Measurements from ENCODE around the gene TMEM30A.
A peak's percentile ranks its signal among the peaks of the same experiment; 100 is the strongest.

Gene TMEM30A

GRCh38 chr6:75262716-75263400 is 21.7 kb downstream of the TMEM30A start:
- DNase-seq (ENCODE audit: low read depth), result peak; percentile 71

- no peak for DNase-seq (ENCODE audit: low read depth)
Observed at GRCh38 chr6:75261299-75261698, 23.3 kb downstream of the TMEM30A start.

- DNase-seq (ENCODE audit: low read depth), result no peak
Observed at GRCh38 chr6:75257343-75258087, 27.1 kb downstream of the TMEM30A start.

GRCh38 chr6:75250552-75250951 is 34.0 kb downstream of the TMEM30A start:
- no peak for DNase-seq (ENCODE audit: low read depth)

- no peak for DNase-seq (ENCODE audit: low read depth)
Observed at GRCh38 chr6:75249837-75250236, 34.8 kb downstream of the TMEM30A start.

GRCh38 chr6:75246386-75246785 is 38.2 kb downstream of the TMEM30A start:
- DNase-seq (ENCODE audit: low read depth), result no peak

GRCh38 chr6:75244063-75244584 is 40.5 kb downstream of the TMEM30A start:
- DNase-seq (ENCODE audit: low read depth), result peak; percentile 8

GRCh38 chr6:75243333-75244062 is 41.1 kb downstream of the TMEM30A start, which contains the start of gene COX7A2:
TSS of gene COX7A2 (minus strand) at chr6:75243801. CDS start at chr6:75243734, 67 bp downstream.
- peak; percentile 99 for DNase-seq (ENCODE audit: low read depth)

GRCh38 chr6:75236630-75237029 is 48.0 kb downstream of the TMEM30A start:
- DNase-seq (ENCODE audit: low read depth), result no peak

- DNase-seq (ENCODE audit: low read depth), result no peak
Observed at GRCh38 chr6:75235271-75235670, 49.3 kb downstream of the TMEM30A start.

GRCh38 chr6:75234126-75234865 is 50.3 kb downstream of the TMEM30A start:
- DNase-seq (ENCODE audit: low read depth), result no peak

- no peak for DNase-seq (ENCODE audit: low read depth)
Observed at GRCh38 chr6:75233092-75233615, 51.4 kb downstream of the TMEM30A start.

- DNase-seq (ENCODE audit: low read depth), result peak; percentile 60
Observed at GRCh38 chr6:75230484-75231325, 53.9 kb downstream of the TMEM30A start.

GRCh38 chr6:75224303-75224926 is 60.2 kb downstream of the TMEM30A start:
- DNase-seq (ENCODE audit: low read depth), result no peak

GRCh38 chr6:75223428-75223827 is 61.2 kb downstream of the TMEM30A start:
- no peak for DNase-seq (ENCODE audit: low read depth)

GRCh38 chr6:75222261-75222660 is 62.3 kb downstream of the TMEM30A start:
- DNase-seq (ENCODE audit: low read depth), result no peak

- DNase-seq (ENCODE audit: low read depth), result no peak
Observed at GRCh38 chr6:75221116-75221515, 63.5 kb downstream of the TMEM30A start.

GRCh38 chr6:75220357-75220756 is 64.2 kb downstream of the TMEM30A start:
- DNase-seq (ENCODE audit: low read depth), result no peak

- no peak for DNase-seq (ENCODE audit: low read depth)
Observed at GRCh38 chr6:75219263-75219662, 65.3 kb downstream of the TMEM30A start.

- peak; percentile 52 for DNase-seq (ENCODE audit: low read depth)
Observed at GRCh38 chr6:75217193-75217592, 67.4 kb downstream of the TMEM30A start.
